IPS-18c (cell line): ENCODE data around the gene KRT10.
"Not testable (repeated sequence)": the region's sequence is repeated elsewhere in the genome, so short reads cannot be mapped to it uniquely, and the experiment has no call there.

Experiments used
- H3K4me3 ChIP-seq: 2 replicates; pipeline ENCODE4 v1.7.0; 2013; ENCODE audit warnings: low read depth, mild to moderate bottlenecking, low read length, moderate library complexity; ENCODE audit not compliant: insufficient read depth
- H3K9me3 ChIP-seq: one replicate; pipeline ENCODE4 v1.6.1; 2013; ENCODE audit warnings: mild to moderate bottlenecking, low read length, moderate library complexity; ENCODE audit not compliant: control insufficient read depth, insufficient read depth

Gene KRT10

DNA sequence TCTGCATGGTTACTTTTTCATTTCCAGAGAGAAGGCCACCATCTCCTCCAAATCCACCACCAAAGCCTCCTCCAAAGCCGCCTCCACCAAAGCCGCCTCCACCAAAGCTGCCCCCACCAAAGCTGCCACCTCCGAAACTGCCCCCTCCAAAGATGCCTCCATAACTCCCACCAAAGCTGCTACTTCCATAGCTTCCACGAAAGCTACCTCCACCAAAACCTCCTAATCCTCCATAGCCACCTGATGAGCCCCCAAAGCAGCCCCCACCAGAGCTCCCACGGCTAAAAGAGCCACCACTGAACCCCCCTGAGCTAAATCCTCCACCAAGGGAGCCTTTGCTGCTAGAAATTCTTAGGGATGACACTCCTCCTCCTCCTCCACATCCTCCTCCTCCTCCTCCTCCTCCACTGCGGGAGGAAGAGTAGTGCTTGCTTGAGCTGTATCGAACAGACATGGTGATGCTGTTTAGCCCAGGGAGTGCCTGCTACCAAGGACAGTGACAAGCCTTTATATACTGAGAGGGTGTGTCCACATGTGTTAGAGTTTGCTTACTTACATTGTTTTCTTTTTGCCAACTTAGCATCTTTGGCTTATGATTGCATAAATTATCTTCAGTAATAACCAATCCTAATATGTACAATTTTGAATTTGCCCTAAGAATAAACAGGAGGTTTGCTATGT lies at the start of gene KRT10:
TSS of gene KRT10 (minus strand) at position 483 of the 681 bp plus-strand sequence. CDS start at position 454, 29 bp downstream.
- Histone ChIP-seq H3K9me3 (no peaks in the 10 kb centered on the region), H3K4me3 (no peak within 1 kb of the TSS)

DNA sequence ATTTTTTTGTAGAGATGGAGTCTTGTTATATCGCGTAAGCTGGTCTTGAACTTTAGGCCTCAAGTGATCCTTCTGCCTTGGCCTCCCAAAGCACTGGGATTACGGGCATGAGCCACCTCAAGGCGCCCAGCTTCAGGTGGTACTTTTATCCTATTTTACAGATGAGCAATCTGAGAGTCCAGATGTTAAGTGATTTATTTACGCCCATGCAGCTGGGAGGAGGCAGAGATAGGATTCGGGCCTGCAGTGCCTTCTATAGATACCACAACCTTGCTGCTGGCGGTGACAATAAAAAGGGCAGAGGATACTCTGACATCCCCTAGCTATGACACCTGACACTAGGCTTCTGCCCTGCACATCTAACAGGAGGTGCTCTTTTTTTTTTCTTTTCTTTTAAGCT lies 48.9 kb upstream of the KRT10 start:
- Histone ChIP-seq H3K9me3 (no peaks in the 10 kb centered on the region), H3K4me3 (no peak overlapping the region)

DNA sequence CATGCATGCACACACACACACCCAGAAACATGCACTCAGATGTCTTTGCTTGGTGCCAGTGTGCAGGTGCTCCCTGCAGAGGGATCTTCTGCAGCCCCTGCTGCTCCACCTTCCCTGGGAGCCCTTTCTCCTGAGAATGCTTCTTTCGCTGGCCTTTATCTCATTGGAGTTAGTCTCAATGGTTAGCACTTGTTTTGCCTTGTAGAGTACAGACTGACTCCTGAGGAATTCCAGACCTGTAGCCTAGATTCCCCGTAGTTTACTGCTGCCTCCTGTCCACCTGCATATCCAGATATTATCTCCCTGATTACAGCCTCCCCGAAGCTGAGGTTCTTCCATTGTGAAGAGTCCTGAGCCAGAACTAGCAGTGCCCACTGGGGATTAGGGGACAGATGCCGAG lies 47.7 kb upstream of the KRT10 start:
- H3K4me3 ChIP-seq, result no peak overlapping the region
- H3K9me3 ChIP-seq, result no peaks in the 10 kb centered on the region

DNA sequence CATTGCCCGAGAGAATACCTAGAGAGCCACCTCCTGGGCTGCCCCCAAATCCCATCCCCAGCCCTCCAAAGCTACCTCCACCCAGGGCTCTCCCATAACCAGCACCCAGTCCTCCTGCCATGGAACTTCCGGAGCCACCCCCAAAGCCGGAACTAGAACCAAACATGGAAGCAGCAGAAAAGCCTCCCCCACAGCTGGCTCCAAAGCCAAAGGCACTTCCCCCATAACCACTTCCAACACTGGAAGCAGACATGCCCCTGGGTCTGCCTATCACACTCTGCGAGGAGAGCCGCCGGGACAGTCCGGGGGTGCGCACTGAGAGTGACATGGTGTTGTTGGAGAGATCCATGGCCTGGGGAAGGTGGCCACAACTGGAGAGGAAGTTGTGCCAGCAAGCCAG lies 44.4 kb upstream of the KRT10 start, which contains the start of gene KRT12:
TSS of gene KRT12 (minus strand) at position 386 of the 400 bp plus-strand sequence. CDS start at position 349, 37 bp downstream.
- Histone ChIP-seq H3K4me3 (no peak within 1 kb of the TSS), H3K9me3 (no peaks in the 10 kb centered on the region)

DNA sequence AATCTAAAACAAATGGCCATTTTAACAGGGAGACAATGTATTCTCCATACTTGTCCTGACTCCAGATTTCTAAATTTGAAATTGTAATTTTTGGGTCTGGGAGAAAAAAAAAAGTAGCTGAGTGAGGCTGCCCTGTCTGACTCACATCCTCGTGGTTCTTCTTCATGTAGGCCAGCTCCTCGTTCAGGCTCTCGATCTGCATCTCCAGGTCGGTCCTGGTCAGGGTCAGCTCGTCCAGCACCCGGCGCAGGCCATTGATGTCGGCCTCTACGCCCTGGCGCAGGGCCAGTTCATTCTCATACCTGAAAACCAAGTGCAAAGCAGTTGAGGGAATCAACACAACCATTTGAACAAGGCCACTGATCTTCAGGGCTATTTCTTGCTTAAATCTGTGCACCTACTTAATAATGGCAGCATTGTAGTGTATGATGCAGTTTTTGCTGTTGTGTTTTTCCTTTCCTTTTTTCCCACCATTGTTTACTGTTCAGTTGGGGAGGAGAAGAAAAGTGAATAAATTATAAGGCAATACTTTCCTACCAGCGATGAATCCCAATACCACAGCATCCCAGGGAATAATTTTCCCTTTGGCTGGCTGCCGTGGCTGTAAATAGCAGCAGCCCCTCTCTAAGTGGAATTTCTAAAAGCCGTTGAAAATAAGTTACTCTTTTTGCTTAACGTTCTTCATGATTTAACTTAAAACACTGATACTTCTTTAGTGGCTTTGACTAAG lies 42.4 kb upstream of the KRT10 start:
- Histone ChIP-seq H3K9me3 (no peaks in the 10 kb centered on the region), H3K4me3 (no peak overlapping the region)

DNA sequence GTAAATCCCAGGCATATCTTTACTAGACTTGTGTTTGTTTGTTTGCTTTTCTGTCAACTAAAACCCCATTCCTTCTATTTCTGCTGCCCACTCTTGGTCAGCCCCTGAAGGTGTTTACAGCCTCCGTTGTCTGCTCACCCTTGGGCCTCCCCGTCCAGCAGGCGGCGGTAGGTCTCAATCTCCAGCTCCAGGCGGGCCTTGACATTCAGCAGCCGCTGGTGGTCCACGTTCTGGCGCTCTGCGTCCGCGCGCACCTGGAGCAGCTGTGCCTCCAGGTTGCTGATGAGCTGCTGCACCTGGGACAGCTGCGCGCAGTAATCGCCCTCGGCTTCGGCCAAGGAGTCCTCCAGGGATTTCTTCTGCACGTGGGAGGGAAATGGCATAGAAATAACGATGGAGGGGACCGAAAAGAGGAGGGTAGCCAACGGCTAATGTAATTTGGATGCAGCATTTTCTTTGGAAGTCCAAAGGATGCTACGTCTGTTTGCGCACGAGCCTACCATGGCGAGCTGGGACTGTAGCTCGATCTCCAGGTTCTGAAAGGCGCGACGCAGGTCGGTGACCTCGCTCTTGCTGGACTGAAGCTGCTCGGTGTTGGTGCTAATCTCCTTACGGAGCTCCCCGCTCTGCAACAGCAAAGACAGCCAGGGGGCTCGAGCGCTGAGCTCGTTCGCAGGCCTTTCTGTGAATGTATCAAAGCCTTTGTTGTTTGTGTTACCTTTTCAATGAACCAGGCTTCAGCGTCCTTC lies 40.7 kb upstream of the KRT10 start:
- Histone ChIP-seq H3K9me3 (no peaks in the 10 kb centered on the region), H3K4me3 (no peak overlapping the region)

DNA sequence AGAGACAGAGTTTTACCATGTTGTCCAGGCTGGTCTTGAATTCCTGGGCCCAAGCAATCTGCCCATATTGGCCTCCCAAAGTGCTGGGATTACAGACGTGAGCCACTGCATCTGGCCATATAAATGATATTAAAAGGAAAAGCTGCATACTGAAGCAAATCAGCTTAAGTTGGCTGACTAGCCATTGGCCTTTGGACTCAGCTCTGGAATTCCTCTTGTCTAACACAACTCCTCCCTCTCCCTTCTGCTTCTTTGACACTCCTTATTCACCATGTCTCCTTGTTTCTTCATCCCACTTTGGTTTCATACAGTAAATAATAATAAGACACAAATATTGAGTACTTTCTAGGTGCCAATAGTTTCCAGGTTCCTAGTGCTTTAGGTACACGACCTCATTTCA lies 37.1 kb upstream of the KRT10 start:
- no peak overlapping the region for H3K4me3 ChIP-seq
- no peaks in the 10 kb centered on the region for H3K9me3 ChIP-seq

DNA sequence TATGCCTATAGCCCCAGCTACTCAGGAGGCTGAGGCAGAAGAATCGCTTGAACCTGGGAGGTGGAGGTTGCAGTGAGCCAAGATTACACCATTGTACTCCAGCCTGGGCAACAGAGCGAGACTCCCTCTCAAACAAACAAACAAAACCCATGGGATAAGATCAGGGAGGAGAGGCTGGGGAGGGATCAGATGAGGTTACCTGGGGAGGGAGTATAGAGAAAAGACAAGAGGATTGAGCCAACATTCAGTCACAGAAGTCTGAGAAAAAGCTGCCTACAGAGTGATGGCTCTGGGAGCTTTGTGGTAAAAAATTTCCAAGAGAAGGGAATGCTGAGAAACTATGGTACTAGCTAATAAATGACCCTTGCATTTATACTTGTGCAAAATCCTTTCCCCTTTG lies 36.3 kb upstream of the KRT10 start:
- not testable (repeated sequence) for H3K4me3 ChIP-seq, H3K9me3 ChIP-seq

DNA sequence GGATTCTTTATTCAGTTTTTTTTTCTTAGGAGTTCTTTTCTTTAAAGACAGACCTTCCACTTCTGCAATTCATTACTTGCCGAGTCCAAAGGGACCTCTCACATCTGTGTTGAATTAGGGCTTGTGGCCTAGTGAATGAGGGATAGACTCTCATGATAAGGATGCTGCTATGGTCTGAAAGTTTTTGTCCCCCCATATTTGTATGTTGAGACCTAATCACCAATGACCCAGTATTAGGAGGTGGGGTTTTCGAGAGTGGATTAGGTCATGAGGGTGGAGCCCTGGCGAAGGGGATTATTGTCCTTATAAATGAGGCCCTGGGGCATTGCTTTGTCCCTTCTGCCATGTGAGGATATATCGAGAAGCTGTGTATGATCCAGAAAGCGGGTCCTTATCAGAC lies 35.1 kb upstream of the KRT10 start:
- Histone ChIP-seq H3K9me3 (no peaks in the 10 kb centered on the region), H3K4me3 (no peak overlapping the region)

DNA sequence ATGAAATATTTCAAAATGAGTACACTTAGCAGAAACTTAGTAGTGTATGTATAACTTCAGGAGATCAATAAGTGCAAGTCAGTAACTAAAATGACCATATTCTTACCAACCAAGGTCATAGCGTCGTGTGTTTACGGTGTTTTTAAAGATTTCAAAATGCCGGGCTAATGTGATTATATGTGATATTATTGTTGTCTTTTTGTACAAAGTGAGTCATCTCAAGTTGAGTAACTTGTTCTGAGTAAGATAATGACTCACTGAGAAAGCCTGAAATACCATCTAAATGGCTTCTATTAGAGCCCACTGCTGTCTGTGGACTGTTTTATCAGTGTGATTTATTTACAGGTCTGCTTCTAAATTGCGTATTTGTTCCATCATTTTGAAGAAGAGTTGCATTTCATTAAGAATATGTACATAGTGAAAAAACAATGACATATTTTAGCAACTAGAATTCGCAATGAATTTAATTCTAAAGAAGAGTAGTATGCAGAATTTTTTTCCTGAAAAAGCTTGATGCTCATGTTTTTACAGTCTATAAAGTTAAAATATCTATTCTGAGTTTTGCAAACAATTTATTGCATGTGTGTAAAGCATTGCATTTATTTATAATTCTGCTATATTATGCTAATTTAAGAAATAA lies 31.9 kb upstream of the KRT10 start:
- Histone ChIP-seq H3K9me3 (no peaks in the 10 kb centered on the region), H3K4me3 (no peak overlapping the region)

DNA sequence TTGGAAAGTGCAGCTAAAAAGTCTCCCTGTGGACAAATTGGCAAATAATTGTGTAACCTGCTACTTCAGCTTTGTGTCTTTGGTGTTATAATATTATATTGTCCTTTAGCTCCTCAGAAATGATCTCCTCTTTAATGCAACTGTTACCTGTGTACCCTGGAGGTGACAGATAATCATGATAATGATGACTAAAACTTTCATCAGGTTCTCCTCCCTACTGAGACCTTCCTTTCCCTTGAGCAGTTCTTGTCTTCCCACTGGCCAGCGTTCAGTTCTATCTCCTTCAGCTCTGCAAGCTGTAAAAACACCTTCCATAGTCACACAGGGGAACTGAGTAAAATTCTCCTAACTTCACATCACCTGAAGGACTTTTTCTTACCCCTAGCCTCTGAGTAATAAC lies 29.9 kb upstream of the KRT10 start:
- no peaks in the 10 kb centered on the region for H3K9me3 ChIP-seq
- no peak overlapping the region for H3K4me3 ChIP-seq

DNA sequence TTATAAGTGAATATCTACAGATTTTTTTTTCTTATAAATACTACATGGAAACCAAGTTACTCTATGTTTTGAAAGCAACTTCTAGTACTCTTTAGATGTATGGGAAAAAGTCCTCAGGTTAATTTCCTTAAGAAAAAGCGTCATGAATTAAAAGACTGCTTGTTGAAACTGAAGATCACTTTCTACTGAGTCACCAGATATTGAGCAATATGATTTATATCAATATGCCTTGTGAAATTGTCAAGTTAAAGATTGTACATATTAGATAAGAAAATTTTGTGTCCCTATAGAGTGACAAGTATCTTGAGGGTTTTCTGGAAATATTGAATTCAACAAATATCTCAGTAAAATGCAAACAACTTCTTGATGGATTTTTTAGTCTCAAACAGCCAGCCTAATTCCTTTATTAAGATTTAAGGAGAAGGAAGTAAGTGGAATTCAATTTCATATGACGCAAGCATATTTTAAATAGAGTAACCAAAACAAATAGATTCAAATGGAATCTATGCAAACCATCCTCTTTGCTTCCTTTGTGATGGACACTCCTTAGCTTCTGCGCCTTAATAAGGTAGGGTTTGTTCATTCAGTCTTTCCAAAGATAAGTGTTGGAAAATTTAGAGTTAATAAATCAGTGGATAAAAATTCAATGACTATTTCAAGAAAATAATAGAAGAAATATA lies 28.0 kb upstream of the KRT10 start:
- Histone ChIP-seq H3K4me3 (no peak overlapping the region), H3K9me3 (no peaks in the 10 kb centered on the region)

DNA sequence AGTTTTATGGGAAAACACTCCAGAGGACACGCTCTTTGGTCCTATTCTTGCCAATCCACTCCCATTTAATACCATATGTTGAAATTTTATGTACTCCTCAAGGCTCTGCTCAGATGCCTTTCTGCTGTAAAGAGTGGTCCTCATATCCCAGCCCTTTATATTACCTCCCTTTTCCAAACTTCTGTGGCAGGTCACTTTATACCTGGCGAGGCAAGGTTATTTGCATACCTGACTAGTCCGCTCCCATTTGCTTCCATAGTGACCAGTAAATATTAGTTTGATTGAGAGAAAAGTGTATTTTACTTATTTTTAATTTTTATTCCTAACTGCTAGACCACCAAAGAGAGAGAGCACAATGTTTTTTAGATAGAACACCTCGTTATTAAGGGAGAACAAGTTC lies 27.3 kb upstream of the KRT10 start:
- H3K4me3 ChIP-seq, result no peak overlapping the region

DNA sequence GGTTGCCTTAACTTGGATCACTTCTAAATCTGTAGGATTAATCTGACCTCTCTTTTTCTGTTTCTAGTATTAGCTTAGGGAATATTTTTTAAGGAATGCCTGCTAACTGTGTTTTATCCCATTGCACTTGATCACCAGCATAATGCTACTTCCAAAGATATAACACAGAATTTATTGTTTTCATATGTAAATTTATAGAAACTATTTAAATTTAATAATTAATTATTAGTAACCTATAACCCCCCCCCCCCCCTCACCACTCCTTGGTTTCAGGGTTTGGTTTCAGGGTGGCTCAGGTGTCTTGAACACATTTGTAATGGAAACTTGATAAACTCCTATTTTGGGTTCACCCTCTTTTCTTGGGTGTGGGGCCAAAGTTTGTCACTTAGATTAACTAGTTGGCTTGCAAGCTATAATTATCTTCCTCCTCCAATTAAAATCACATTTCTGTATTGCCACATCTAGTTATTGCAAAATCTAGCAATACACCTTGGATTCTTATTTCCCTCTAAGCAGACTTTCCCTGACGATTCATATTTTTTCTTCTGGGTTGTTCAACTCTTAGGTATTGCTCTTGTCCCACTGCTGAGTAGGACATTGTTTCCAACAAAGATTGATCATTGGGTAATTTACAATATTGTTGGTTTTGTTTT lies 26.3 kb upstream of the KRT10 start:
- no peaks in the 10 kb centered on the region for H3K9me3 ChIP-seq
- no peak overlapping the region for H3K4me3 ChIP-seq

More for the DNA sequence above, 27.3 kb upstream of the KRT10 start:
- H3K9me3 ChIP-seq, result no peaks in the 10 kb centered on the region

DNA sequence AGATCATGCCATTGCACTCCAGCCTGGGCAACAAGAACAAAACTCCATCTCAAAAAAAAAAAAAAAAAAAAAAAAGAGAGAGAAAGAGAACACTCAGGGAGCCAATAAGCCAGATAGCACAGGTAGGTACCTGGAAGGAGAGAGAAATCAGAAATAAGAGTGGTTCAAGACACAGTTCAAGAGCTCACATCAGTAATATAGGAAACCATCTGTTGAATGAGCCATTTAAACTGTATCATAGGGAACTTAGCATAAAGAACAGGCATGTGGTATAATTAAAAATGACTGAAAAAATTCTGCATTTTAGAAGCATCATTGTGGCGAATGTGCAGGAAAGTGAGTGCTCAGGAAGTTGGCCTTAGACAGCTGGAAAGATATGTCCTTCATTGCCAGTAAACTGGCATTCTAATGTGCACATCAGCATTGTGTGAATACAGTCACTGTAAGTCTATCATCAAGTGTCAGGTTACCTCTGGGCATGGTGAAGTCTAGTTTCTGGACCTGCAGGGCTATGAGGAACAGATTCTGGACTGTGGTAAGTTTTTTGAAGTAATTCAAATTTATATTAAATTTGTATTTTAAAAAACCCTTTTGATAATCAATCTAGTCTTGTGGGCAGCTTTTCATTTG lies 24.2 kb upstream of the KRT10 start:
- no peak overlapping the region for H3K4me3 ChIP-seq
- no peaks in the 10 kb centered on the region for H3K9me3 ChIP-seq

DNA sequence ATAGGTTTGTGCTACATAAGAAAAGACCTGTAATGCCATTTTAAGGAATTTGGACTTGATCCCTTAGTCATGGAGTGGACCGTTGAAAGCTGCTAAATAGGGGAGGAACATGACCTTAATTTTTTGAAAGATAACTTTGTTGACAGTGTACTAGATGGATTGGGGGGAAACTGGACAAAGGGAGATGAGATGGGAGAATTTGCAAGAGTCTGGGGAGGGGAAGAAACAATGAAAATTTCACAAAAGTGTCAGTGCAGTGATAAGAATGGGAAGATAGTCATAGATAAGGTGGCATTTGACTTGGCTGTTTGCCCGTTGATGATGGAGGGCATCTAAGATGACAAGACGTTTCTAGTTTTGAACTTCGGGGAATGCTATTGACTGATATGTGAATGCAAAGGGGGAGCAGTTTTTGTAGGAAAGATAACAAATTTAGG lies 22.3 kb upstream of the KRT10 start:
- H3K9me3 ChIP-seq, result no peaks in the 10 kb centered on the region
- H3K4me3 ChIP-seq, result no peak overlapping the region
